ENCODE data around the gene SLC29A2.
"Not testable (repeated sequence)": the region's sequence is repeated elsewhere in the genome, so short reads cannot be mapped to it uniquely, and the experiment has no call there.

SLC29A2 gene

GRCh38 chr11:66384316-66384715, 12.8 kb upstream of the SLC29A2 start:
- DNase-seq: not testable (repeated sequence)

- not testable (repeated sequence) for DNase-seq
Observed at GRCh38 chr11:66380264-66380663, 8.7 kb upstream of the SLC29A2 start.

GRCh38 chr11:66373690-66374287, 2.2 kb upstream of the SLC29A2 start:
- not testable (repeated sequence) for DNase-seq

- no peak for DNase-seq
Observed at GRCh38 chr11:66373265-66373664, 1.7 kb upstream of the SLC29A2 start.

- DNase-seq: no peak
Observed at GRCh38 chr11:66369073-66369894, 2.3 kb downstream of the SLC29A2 start.

- DNase-seq: no peak
Observed at GRCh38 chr11:66368484-66368883, 3.1 kb downstream of the SLC29A2 start.

GRCh38 chr11:66367561-66368312, 3.8 kb downstream of the SLC29A2 start:
- DNase-seq: no peak

- DNase-seq: no peak
Observed at GRCh38 chr11:66366844-66367477, 4.6 kb downstream of the SLC29A2 start.

- no peak for DNase-seq
Observed at GRCh38 chr11:66365711-66366619, 5.6 kb downstream of the SLC29A2 start.

- no peak for DNase-seq
Observed at GRCh38 chr11:66365166-66365565, 6.4 kb downstream of the SLC29A2 start.

GRCh38 chr11:66363805-66364535, 7.6 kb downstream of the SLC29A2 start:
- DNase-seq: peak; percentile 41

- no peak for DNase-seq
Observed at GRCh38 chr11:66363187-66363601, 8.4 kb downstream of the SLC29A2 start.

- no peak for DNase-seq
Observed at GRCh38 chr11:66362481-66363147, 8.9 kb downstream of the SLC29A2 start.

- DNase-seq: no peak
Observed at GRCh38 chr11:66361502-66361941, 10.0 kb downstream of the SLC29A2 start.

GRCh38 chr11:66360406-66361073, 11.0 kb downstream of the SLC29A2 start:
- DNase-seq: no peak

- no peak for DNase-seq
Observed at GRCh38 chr11:66359662-66360087, 11.9 kb downstream of the SLC29A2 start.

- not testable (repeated sequence) for DNase-seq
Observed at GRCh38 chr11:66350560-66351235, 20.9 kb downstream of the SLC29A2 start.

GRCh38 chr11:66349084-66349386, 22.5 kb downstream of the SLC29A2 start:
- no peak for DNase-seq

- DNase-seq: peak; percentile 84
Observed at GRCh38 chr11:66347425-66348276, 23.9 kb downstream of the SLC29A2 start, which contains the start of gene B4GAT1. TSS of gene B4GAT1 (minus strand) at chr11:66347629. CDS start at chr11:66347545, 84 bp downstream.

All from CD4-positive, alpha-beta T cell treated with Interleukin-4 for 4 hours (primary cell).